EL (cell line): ENCODE results near the gene KAZALD1.

Experiments
- DNase-seq: peaks from one replicate; pipeline ENCODE4 v3.0.0-alpha.2; 2016

The KAZALD1 gene

GRCh38 chr10:101050208-101051069 is 11.3 kb upstream of the KAZALD1 start:
- peak; percentile 57 for DNase-seq

- DNase-seq: peak; percentile 78
These were observed 9.5 kb upstream of the KAZALD1 start for GRCh38 chr10:101052285-101052684.

- DNase-seq: peak; percentile 62
These were observed 8.3 kb upstream of the KAZALD1 start for GRCh38 chr10:101053516-101053915.

- DNase-seq: no peak
These were observed 7.4 kb upstream of the KAZALD1 start for GRCh38 chr10:101054351-101054750.

GRCh38 chr10:101054876-101055275 is 6.9 kb upstream of the KAZALD1 start:
- DNase-seq: no peak

GRCh38 chr10:101055411-101055810 is 6.4 kb upstream of the KAZALD1 start:
- DNase-seq: no peak

- DNase-seq: no peak
These were observed 5.2 kb upstream of the KAZALD1 start for GRCh38 chr10:101056365-101057151.

- DNase-seq: peak; percentile 98
These were observed 1.5 kb upstream of the KAZALD1 start for GRCh38 chr10:101060036-101060950.

- DNase-seq: peak; percentile 96
These were observed 702 bp upstream of the KAZALD1 start for GRCh38 chr10:101060951-101061623.

- DNase-seq: peak; percentile 60
These were observed 652 bp downstream of the KAZALD1 start for GRCh38 chr10:101062232-101063049.

- no peak for DNase-seq
These were observed 1.3 kb downstream of the KAZALD1 start for GRCh38 chr10:101063050-101063525.

- no peak for DNase-seq
These were observed 2.0 kb downstream of the KAZALD1 start for GRCh38 chr10:101063548-101064414.

GRCh38 chr10:101064415-101065030 is 2.7 kb downstream of the KAZALD1 start:
- DNase-seq: no peak

- DNase-seq: peak; percentile 50
These were observed 3.8 kb downstream of the KAZALD1 start for GRCh38 chr10:101065481-101066145.

GRCh38 chr10:101066146-101066895 is 4.5 kb downstream of the KAZALD1 start:
- DNase-seq: peak; percentile 80

GRCh38 chr10:101066896-101067355 is 5.1 kb downstream of the KAZALD1 start:
- no peak for DNase-seq

GRCh38 chr10:101067356-101068083 is 5.7 kb downstream of the KAZALD1 start:
- DNase-seq: peak; percentile 82
